NCI-H82 treated with DMSO at 0.1 percent for 48 hours (cell line): ENCODE data around the gene SLC66A2.

ENCODE experiments used
- DNase-seq: peaks from one replicate; lab custom pipeline; 2025; ENCODE audit not compliant: unreplicated experiment; lab: John Stamatoyannopoulos, UW

SLC66A2 gene

DNA sequence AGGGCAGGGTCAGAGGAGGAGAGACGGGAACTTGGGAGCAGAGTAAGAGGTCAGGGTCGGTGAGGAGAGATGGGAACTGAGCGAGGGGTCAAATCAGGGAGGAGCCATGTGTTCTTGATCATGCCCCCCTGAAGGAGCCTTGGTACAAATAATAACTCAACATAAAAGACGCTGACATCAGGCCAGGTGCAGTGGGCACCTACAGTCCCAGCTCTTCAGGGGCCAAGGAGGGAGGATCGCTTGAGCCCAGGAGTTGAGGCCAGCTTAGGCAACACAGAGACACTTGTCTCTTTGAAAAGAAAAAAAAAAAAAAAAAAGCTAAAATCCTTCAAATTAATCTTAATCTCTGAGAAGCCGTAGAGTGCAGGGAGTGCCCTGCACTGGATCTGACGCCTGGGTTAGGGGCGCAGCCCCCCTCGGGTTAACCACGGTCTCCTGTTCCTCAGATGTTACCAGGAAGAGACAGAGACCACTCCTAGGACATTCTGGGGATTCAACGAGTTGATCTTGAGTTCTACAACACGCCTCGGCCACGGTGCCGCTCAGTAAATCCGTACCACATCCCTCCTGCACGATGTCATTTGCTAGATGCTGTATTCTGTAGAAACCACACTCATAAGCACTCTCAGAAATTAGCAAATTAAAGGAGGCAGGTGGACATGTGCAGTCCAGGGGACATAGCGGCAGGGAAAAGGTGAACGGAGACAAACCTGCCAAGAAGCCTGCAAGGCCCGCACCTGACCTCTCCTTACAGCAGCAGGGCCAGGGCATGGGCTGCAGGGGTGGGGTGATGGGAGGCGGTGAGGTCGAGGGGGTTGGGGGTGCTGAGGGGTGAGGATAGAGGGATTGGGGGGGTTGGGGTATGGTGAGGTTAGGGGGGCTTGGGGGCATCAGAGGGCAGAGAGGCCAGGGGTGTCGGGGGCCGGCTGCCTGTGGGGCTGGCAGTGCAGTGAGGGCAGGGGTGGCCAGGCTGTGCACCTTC is 29.2 kb downstream of the SLC66A2 start:
- no peak for DNase-seq

DNA sequence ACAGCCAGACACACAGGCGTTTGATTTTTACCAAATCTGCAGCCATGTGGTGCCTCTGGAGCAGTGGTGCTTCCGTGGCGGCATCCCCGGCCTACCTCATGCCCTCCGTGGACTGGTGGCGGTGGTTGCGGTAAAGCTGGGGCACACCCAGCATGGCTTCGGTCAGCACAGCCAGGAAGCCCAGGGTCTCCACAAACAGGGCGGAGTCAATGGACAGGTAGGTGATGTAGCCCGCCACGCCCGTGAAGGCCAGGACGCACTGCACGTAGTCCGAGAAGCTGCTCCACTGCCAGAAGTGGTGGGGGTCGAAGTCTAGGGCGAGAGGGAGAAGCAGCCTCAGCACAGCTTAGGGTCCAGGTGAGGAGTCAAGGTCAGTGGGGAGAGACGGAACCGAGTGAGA is 32.4 kb downstream of the SLC66A2 start:
- no peak for DNase-seq

DNA sequence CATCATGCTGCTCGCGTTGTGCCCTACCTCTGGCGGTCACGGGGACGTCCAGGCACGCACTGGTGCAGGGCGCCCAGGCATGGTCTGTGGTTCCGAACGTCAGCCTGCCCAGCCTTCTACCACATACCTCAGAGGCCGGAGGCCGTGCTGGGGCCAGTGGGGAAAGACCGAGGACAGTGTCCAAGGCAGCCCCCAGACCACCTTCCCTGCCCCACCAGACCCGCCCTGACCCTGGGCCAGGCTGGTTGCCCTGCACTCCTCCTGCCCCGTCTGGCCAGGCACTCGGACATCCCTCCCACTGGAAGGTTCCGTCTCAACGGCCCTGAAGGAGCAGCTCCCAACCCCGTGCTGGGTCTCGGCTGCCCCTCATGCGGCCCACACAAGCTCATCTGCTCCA is 32.8 kb downstream of the SLC66A2 start:
- no peak for DNase-seq

DNA sequence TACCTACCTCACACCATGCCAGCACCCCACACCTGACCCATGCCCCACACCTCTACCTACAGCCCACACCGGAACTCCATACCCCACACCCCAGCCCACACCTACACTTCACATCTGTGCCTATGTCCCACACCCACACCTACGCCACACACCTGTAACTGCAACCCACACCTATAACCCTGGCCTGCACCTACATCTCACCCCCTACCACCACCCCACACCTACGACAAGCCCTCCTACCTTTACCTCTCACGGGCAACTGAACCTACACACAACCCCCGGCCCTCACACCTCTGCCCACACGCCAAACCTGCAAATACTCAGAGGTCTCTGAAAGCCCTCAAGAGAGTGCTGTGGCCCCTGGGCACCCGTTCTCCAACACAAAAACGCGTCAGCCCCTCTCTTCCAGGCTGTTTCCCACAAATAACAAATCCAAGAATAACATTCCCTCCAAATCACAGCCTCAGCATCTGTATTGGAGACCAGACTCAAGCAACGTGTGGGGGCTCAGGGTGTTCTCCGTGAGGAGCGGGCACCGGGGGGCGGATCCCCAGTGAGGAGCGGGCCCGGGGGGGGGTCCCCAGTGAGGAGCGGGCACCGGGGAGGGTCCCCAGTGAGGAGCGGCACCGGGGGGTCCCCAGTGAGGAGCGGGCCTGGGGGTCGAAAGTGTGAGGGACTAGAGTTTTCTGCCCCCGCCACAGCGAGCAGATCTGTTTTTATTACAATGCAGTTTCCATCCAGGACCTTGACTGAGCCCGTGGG is 33.4 kb downstream of the SLC66A2 start:
- no peak for DNase-seq

DNA sequence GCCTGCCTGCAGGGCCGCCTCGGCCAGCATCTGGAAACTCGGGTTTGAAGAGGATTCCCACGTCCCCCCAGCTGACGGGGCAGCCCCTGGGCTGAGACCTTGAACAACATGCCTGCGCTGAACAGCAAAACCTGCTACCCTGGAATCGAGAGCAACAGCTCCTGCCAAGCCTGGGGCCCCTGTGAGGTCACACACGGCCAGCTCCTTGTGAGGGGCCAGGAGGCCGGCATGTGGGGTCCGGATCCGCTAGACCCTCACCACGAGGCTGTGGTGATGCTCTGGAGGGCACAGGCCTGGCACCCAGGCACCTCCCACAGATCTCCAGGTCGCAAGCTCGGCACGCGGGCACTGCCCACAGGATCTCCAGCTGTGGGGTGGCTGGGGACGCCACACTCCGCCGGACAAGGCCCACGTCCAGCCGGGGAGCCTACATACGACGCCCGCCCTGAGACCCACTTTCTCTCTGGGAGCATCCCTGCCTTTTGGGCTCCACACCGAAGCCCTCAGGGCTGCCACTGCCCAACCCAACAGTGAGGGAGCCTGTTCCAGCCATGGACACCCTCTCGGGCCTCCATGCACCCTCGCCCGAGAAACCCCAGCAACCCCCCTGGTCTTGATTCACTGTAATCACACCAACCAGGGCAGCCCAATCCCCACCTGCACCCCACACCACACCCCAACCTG is 34.1 kb downstream of the SLC66A2 start:
- no peak for DNase-seq

DNA sequence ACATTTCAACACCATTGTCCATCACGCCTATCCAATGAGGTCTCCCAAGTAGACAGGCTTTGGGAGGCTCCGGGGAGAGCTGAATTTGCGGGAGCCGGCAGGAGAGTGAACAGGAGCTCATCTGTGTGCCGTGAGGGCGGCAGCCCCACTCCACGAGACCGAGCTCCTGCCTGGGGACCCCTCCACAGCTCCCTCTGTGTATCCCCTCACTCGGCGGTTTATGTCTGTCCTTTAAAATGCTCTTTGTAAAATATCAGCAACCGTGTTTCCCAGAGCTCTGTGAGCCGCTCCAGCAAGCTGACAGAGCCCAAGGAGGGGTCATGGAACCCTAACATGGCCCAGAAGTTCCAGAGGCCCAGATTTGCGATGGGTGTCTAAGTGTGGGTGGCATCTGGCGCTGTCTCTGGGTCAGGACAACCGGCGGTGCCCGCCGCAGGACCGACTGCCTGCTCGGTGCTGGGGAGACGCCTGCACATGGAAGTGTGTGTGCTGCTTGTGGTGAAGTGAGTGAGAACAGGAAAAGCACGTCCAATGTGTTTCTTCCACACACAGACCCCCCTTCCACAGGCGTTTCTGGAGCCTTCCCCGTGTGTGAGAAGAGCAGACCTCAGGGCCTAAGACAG is 34.8 kb downstream of the SLC66A2 start:
- DNase-seq, result no peak

DNA sequence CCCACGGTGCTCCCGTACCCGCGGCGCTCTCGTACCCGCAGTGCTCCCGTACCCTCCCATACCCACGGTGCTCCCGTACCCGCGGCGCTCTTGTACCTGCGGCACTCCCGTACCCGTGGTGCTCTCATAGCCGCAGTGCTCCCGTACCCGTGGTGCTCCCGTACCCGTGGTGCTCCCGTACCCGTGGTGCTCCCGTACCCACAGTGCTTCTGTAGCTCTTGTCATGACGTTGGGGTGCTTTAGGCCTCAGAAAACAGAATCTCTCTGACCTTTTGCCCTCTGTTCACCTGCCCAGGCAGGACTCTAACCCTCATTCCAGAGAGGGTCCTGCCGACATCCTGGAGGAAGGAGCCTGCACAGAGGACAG is 35.3 kb downstream of the SLC66A2 start:
- no peak for DNase-seq

DNA sequence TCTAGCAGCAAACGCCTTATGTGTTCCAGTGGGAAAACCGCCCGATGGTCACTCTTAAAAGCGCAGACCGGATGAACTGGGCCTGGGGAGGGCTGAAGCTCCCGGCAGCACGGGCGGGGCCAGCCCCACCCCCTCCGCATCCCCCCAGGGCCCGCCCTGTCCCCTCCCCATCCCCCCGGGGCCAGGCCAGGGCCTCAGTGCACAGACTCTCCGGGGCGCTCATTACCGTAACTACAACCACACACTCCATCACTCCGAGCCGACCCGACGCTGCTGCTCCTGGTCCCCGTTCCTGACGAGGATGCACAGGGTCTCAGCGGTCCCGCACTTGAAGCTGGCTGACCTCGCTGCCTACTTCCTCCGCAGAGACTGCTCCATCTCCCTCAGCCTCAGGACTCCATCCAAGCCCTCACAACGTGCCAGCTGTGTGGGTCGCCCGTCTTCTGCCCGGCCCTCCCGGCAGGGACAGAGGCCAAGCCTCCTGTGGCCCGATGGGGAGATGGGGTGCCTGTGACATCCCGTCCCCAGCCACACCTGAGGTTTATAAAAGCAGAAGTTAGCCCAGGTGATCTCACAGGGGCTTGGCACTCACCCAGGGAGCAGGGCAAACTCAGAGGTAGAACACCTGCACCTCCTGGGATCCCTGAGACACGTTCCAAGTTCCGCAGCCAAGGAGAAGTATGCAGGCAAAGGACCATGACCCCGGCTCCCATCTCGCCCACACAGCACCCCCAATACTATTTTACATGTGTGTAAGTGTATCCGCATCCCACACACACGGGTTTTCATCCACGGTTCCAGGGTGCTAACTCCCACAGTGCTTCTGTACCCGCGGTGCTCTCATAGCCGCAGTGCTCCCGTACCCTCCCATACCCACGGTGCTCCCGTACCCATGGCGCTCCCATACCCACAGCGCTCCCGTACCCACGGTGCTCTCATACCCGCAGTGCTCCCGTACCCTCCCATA is 36.0 kb downstream of the SLC66A2 start:
- no peak for DNase-seq

DNA sequence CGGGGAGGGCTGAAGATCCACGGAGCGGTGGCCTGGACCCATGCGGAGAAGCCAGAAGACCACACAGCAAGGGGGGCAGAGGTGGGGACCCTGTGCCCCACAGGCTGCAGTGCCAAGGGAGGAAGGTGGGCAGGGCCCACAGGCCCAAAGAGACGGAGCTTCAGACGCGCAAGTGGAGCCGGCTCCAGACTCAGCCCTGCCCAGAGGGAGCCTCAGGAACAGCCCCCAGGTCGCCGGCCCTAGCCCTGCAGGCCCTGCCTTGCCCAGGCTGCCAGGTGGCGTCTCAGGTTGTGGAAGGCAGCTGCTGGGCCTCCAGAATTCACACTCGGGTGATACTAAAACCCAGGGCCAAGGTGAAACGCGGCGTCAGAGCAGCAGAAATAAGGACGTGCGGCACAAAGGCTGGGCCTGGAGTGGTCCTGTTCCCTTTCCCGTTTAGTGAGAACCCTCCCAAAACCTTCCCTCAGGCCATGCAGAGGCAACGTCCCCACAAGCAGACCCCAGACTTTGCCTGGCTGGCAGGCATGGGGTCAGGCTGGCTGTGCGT is 36.8 kb downstream of the SLC66A2 start:
- DNase-seq, result no peak

DNA sequence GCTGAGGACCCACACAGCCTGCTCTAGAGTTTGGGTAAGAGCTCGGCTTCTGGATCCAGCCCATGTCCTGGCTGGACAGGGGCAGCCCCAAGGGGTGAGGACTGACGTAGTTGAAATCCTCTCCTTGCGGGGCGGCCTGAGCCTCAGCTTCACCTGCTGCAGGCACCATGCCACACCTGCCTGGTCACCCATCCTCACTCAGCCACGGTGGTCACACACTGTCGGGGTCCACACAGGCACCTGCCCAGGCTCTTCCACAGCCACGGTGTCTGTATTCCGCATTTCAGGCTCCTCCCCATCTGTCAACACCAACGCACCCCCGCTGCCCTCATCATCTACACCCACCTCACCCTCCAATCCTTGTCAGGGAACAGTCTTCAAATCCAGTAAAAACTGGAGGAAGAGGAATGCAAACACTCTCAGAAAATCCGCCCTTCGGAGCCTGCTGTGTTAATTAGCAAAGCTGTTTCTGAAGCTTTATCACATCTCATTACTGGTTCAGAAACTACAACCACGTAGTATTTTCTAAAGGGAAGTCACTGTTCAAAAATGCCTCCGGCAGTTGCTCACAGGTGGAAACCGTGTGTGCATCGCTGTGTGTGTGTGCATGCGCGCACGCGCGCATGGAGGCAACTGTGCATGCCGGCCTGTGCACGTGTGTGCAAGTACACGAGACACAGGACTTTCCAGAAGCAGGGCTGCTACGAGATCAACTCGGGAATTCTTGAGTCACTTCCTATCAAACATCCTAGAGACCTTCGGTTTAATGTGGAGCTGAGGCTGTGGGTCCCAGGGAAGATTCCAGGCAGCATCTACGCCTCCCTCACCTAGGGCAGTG is 38.2 kb downstream of the SLC66A2 start:
- DNase-seq, result no peak

DNA sequence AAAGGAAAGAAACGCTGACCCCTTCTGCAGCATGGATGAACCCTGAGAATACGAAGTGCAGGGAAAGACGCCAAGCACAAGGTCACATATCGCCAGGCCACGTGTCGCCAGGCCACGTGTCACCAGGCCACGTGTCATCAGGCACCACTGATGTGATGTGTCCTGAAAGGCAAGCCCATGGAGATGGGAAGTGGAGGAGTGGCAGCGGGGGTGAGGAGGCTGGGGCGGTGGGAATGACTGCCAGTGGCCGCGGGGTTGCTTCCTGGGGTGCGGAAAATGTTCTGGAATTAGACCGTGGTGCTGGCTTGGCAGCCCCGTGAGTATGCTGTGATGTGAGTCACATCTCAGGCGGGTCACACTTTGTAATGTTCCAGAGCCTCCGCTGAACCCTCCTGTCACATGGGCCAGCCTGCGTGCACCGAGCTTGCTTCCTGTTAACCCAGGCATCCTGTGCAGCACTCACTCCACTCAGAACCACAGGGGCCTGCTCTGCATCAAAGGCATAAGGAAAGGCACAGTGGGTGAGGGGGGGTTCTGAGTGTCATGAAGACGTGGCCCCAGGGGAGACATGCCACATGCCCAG is 39.0 kb downstream of the SLC66A2 start:
- DNase-seq, result no peak

DNA sequence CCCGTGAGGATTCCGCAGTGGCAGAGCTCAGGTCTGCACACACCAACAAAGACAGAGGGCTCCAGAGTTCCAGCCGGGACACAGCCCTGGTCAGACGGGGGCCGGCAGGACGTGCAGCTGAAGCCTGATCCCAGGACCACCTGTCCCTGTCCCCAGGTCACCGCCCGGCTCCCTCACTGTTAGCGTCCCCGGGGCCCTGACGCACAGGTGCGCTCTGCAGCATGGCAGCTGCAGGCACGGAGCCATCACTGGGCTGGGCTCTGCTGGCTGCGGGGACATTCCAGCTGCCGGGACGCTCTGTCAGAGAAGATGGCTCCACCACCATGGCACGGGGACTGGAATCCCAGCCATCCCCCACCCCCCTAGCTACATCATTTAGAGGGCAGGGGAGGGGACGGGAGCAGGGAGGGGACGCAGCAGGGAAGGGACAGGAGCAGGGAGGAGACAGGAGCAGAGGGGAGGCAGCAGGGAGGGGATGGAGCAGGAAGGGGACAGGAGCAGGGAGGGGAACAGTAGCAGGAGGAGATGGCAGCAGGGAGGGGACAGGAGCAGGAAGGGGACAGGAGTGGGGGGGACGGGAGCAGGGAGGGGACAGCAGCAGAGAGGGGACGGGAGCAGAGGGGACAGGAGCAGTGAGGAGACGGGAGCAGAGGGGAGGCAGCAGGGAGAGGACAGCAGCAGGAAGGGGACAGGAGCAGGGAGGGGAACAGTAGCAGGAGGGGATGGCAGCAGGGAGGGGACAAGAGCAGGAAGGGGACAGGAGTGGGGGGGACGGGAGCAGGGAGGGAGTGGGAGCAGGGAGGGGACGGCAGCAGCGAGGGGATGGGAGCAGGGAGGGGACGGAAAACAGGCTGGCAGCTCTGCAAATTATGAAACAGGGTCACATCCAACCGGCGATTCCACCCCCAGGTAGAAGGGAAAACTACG is 39.8 kb downstream of the SLC66A2 start:
- no peak for DNase-seq

DNA sequence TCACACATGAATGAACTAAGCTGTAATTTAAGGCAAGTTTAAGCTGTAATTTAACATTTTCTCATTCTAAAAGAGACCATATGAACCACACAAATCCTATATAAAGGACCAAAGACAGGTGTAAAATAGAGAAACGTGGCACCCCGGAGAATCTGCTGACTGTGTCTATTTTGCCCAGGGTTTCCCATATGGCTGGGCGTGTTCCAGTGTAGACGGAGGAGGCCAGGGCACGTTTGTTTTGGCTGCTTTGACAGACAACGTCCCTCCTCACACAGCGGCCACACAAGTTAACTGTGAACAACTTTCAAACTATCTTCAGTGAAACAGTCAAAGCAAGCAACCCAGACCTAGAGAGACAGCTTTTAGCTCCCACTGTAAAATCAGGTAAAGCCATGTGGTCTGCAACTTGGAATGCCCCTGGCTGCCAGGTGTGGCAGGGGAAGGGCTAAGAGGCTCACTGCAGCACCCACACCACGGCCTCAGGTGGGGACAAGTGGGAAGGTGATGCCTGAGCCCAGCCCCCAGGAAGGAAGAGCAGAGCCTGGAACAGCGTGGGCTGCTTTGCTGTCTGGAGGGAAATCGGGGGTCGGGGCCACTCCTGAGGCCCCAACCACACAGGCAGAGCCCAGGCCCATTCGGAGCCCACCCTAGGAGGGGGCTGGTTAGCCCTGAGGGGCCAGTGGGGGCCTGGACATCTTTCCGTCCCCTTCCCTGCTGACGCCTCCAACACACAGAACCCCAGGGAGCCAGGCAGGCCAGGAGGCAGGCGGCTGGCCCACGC is 40.7 kb downstream of the SLC66A2 start:
- DNase-seq, result no peak

DNA sequence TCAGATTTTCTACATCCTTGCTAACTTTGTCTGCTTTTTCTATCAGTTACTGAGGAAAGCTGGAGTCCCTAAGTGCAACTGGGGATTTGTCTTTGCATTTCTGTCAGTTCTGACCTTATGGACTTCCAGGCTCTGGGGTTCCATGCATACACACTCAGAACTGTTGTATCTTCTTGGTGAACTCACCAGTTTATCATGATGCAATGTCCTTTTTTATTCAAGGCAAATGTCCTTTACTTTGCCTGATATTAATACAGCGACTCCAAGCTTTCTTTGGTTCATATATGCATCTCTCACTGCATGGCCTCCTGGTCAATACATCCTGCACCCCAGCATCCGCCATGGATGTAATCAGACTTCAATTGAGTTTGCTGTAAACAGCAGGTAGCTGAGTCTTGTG is 44.7 kb downstream of the SLC66A2 start:
- DNase-seq, result no peak

DNA sequence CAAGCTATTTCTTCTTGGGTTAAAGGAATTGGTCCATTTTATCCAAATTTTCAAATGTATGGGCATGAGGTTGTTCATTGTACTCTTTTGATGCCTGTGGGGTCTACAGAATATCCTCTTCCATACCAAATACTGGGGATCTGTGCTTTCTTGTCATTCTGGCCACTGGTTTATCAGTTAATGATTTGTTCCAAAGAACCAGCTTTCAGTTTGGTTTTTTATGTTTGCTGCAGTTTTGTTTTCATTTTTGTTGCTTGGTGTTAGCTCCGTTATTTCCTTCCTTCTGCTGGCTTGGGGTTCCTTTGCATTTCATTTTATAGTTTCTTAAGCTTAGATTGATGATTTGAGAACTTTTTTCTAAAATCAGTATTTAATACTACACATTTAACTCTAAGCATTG is 45.5 kb downstream of the SLC66A2 start:
- DNase-seq, result no peak

DNA sequence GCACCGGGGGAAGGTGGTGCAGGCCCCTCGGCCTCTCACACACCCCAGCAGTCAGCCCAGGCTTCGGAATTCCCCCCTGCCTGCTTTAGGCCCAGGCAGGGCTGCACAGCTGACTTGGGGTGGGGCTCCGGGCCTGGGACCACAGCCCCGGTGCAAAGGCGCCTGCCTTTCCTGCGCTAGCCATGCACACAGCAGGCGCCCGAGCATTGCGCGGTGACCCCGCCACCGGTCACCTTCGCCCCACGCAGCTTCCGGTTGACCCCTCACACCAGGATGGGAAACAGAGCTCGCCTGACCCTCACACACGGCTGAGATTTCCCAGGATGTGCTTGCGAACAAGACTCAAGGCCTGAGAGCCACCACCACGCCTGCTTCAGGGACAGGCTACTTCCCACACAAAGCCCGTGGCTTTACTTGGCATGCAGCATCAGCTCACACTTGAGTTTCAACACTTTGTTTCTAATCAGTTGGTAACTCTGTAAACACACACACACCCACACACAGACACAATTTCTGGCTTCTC is 46.0 kb downstream of the SLC66A2 start:
- no peak for DNase-seq
